CD1c-positive myeloid dendritic cell (primary cell): ENCODE results near the gene SPATA31E1.
"Not testable (repeated sequence)": the region's sequence is repeated elsewhere in the genome, so short reads cannot be mapped to it uniquely, and the experiment has no call there.

Experiments
- DNase-seq: peaks from one replicate; pipeline ENCODE4 v3.0.0-alpha.2; 2016; ENCODE audit errors: extremely low spot score

Gene SPATA31E1

GRCh38 chr9:87934444-87934843, 51.8 kb downstream of the SPATA31E1 start:
- not testable (repeated sequence) for DNase-seq

- not testable (repeated sequence) for DNase-seq
Measured at GRCh38 chr9:87937352-87937751, 54.7 kb downstream of the SPATA31E1 start.

GRCh38 chr9:87937918-87938317, 55.2 kb downstream of the SPATA31E1 start:
- DNase-seq, result not testable (repeated sequence)

GRCh38 chr9:87938336-87938735, 55.7 kb downstream of the SPATA31E1 start:
- DNase-seq, result not testable (repeated sequence)
